Activated T-helper 1 cell treated with anti-CD3 and anti-CD28 coated beads, Interleukin-12 subunit alpha, Interleukin-12 subunit beta, Interleukin-2, Interleukin-4 antibody, amounts not matched to agents 30 ng/mL and 10 ng/mL and 1 ng/mL, durations not matched to agents 14 hours and 24 hours and 36 hours (primary cell): ENCODE data around the gene STXBP2. TPM values are rescaled to one million over a fixed set of nuclear protein-coding genes. Genes with fewer than 3 reads are reported as not detected.
"Not testable (repeated sequence)": the region's sequence is repeated elsewhere in the genome, so short reads cannot be mapped to it uniquely, and the experiment has no call there.

Source experiments
- DNase-seq: peaks from one replicate; pipeline ENCODE4 v3.0.0; 2021; ENCODE audit warnings: low spot score
- H3K27ac Mint-ChIP-seq: one replicate; pipeline ENCODE4 v1.8.0; 2021; ENCODE audit warnings: mild to moderate bottlenecking, mixed read lengths
- H3K27me3 Mint-ChIP-seq: one replicate; pipeline ENCODE4 v1.8.0; 2022; ENCODE audit warnings: mild to moderate bottlenecking, moderate library complexity, mixed read lengths; ENCODE audit not compliant: insufficient read depth
- H3K36me3 Mint-ChIP-seq: one replicate; pipeline ENCODE4 v1.8.0; 2021; ENCODE audit warnings: low read depth, mixed read lengths
- H3K4me1 Mint-ChIP-seq: one replicate; pipeline ENCODE4 v1.8.0; 2021; ENCODE audit warnings: low read depth, mixed read lengths
- H3K4me3 Mint-ChIP-seq: one replicate; pipeline ENCODE4 v1.8.0; 2021; ENCODE audit warnings: mild to moderate bottlenecking, moderate library complexity, mixed read lengths
- H3K9me3 Mint-ChIP-seq: one replicate; pipeline ENCODE4 v1.8.0; 2021; ENCODE audit warnings: mixed read lengths
- intact Hi-C: fragments of 100-400 bp; cut with micrococcal nuclease; formaldehyde crosslinking; loops from one replicate; pipeline ENCODE4 v1.15.1; 2024
- total RNA-seq: library from RNA; stranded (reverse); gene quantifications from 2 replicates; pipeline ENCODE4 v1.2.3, GENCODE V29; 2022

STXBP2 gene
- total RNA-seq, 1 donor from 2014 or later, result 102 TPM

DNA sequence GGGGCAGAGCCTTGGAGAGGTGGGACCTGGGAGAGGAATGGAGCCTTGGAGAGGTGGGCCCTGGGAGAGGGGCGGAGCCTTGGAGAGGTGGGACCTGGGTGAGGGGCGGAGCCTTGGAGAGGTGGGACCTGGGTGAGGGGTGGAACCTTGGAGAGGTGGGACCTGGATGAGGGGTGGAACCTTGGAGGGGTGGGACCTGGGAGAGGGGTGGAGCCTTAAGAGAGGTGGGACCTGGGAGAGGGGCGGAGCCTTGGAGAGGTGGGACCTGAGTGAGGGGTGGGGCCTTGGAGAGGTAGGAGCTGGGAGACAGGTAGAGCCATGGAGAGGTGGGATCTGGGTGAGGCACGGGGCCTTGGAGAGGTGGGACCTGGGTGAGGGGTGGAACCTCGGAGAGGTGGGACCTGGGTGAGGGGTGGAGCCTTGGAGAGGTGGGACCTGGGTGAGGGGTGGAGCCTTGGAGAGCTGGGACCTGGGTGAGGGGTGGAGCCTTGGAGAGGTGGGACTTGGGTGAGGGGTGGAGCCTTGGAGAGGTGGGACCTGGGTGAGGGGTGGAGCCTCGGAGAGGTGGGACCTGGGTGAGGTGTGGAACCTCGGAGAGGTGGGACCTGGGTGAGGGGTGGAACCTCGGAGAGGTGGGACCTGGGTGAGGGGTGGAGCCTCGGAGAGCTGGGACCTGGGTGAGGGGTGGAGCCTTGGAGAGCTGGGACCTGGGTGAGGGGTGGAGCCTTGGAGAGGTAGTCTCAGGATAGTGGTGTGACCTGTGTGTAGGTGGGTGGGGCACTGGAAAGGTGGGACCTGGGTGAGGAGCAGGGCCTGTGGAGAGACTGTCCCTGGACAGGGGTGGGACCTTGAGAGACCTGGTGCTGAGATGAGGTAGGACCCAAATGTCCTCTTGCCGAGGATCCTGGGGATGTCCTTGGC is 7.0 kb downstream of the STXBP2 start:
- H3K27ac Mint-ChIP-seq, H3K4me3 Mint-ChIP-seq, intact Hi-C loops, DNase-seq, H3K27me3 Mint-ChIP-seq, H3K9me3 Mint-ChIP-seq: not testable (repeated sequence)
- peaks cover 16% of the 10 kb centered on the region for H3K4me1 Mint-ChIP-seq
- peaks cover 13% of the 10 kb centered on the region for H3K36me3 Mint-ChIP-seq

DNA sequence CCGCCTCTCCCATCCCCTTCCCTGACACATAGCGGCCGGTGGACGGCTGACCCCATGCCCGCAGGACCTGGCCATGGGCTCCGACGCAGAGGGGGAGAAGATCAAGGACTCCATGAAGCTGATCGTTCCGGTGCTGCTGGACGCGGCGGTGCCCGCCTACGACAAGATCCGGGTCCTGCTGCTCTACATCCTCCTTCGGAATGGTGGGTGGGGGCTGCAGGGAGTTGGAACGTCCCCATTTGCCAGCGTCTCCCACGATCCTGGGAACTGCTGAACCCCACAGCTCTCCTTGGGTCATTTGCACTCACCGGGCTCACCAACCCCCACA is 7.6 kb downstream of the STXBP2 start:
- H3K27me3 Mint-ChIP-seq, result no peaks in the 10 kb centered on the region
- no peak overlapping the region for H3K27ac Mint-ChIP-seq
- DNase-seq, result no peak
- peaks cover 13% of the 10 kb centered on the region for H3K36me3 Mint-ChIP-seq
- intact Hi-C loops, result no loop called here
- no peak overlapping the region for H3K4me3 Mint-ChIP-seq
- no peaks in the 10 kb centered on the region for H3K9me3 Mint-ChIP-seq
- peaks cover 10% of the 10 kb centered on the region for H3K4me1 Mint-ChIP-seq

GRCh38 chr19:7645163-7645562 is 8.3 kb downstream of the STXBP2 start:
- intact Hi-C loops, result no loop called here
- Mint-ChIP-seq H3K9me3 (no peaks in the 10 kb centered on the region), H3K36me3 (peaks cover 6% of the 10 kb centered on the region), H3K4me1 (peaks cover 4% of the 10 kb centered on the region), H3K27ac (no peak overlapping the region), H3K4me3 (no peak overlapping the region), H3K27me3 (peaks cover 2% of the 10 kb centered on the region)
- no peak for DNase-seq

- Mint-ChIP-seq H3K4me1 (no peaks in the 10 kb centered on the region), H3K27me3 (peaks cover 2% of the 10 kb centered on the region), H3K36me3 (peaks cover 5% of the 10 kb centered on the region), H3K27ac (peak overlapping the region; percentile 18), H3K9me3 (no peaks in the 10 kb centered on the region), H3K4me3 (no peak overlapping the region)
- intact Hi-C loops, result no loop called here
- DNase-seq, result no peak
Measured at GRCh38 chr19:7645656-7646425, 8.9 kb downstream of the STXBP2 start.

DNA sequence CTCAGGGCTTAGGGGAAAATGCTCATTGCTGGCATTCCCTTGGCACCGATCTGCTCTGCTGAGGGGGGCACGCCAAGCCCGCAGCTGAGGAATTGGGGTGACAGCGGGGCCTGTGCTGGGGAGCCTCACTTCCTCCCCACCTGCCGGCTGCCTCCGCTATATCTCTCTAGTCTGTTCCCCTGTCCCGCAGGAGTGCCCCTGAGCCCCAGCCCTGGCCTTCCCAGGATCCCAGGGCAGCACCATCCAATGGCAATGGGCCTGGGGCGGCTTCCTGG is 9.5 kb downstream of the STXBP2 start:
- DNase-seq, result no peak
- Mint-ChIP-seq H3K9me3 (no peaks in the 10 kb centered on the region), H3K4me3 (no peak overlapping the region), H3K36me3 (peaks cover 5% of the 10 kb centered on the region), H3K4me1 (no peaks in the 10 kb centered on the region), H3K27me3 (peaks cover 2% of the 10 kb centered on the region), H3K27ac (no peak overlapping the region)
- intact Hi-C loops, result no loop called here

GRCh38 chr19:7647156-7647555 is 10.2 kb downstream of the STXBP2 start:
- Mint-ChIP-seq H3K27ac (no peak overlapping the region), H3K36me3 (peaks cover 5% of the 10 kb centered on the region), H3K4me3 (no peak overlapping the region), H3K27me3 (peaks cover 5% of the 10 kb centered on the region), H3K9me3 (no peaks in the 10 kb centered on the region), H3K4me1 (peaks cover 2% of the 10 kb centered on the region)
- intact Hi-C loops, result no loop called here
- DNase-seq, result no peak

DNA sequence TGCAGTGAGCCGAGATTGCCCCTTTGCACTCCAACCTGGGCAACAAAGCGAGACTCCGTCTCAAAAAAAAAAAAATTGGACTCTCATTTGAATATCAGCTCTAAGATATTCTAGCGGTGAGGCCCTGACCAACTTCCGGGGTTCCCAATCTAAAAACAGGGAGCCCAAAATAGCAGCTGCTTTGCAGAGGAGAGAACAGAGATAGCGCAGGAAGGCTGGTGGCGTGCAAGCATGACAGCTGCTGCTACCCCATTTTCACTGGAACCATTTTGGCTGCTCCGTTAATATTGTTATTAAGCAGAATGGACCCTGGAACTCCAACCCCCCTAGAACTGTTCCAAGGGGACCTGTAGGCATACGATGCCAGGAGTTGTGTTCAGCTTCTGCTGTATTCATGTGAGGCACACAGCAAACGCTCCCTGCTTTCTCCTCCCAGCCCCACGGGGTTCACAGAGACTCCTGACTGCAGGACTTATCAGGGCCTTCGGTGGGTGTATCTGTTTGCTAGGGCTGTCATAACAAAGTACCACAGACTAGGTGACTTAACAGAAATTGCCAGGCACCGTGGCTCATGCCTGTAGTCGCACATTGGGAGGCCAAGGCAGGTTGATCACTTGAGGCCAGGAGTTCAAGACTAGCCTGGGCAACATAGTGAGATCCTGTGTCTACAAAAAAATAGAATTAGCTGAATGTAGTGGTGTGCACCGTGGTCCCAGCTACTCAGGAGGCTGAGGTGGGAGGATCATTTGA is 11.5 kb downstream of the STXBP2 start:
- intact Hi-C loops, result no loop called here
- Mint-ChIP-seq H3K36me3 (peaks cover 5% of the 10 kb centered on the region), H3K27ac (no peak overlapping the region), H3K4me1 (peaks cover 6% of the 10 kb centered on the region), H3K4me3 (no peak overlapping the region), H3K9me3 (no peaks in the 10 kb centered on the region), H3K27me3 (peaks cover 7% of the 10 kb centered on the region)
- no peak for DNase-seq

DNA sequence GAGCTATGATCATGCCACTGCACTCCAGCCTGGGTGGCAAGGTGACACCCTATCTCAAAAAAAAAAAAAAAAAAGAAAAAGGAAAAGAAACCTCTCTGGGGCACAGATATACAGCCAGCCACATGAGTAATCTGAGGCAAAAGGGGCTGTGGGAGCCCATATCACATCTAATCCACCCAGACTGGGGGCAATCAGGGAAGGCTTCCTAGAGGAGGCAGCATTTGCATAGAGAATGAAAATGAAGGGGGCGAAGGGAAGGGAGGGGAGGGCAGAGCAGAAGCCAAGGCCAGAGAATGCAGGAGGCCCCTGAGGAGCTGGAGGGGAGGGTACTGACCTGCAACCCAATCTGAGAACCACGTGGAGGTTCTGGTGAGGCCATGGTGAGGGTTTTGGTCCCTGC is 13.2 kb downstream of the STXBP2 start:
- DNase-seq, result no peak
- Mint-ChIP-seq H3K4me1 (peaks cover 6% of the 10 kb centered on the region), H3K27me3 (peaks cover 7% of the 10 kb centered on the region), H3K9me3 (no peaks in the 10 kb centered on the region), H3K27ac (no peak overlapping the region), H3K36me3 (peaks cover 5% of the 10 kb centered on the region), H3K4me3 (no peak overlapping the region)
- intact Hi-C loops, result no loop called here

GRCh38 chr19:7652061-7652641 is 15.2 kb downstream of the STXBP2 start:
- H3K27ac Mint-ChIP-seq, result peak overlapping the region; percentile 52
- peaks cover 7% of the 10 kb centered on the region for H3K27me3 Mint-ChIP-seq
- H3K4me3 Mint-ChIP-seq, result peak overlapping the region; percentile 70
- H3K9me3 Mint-ChIP-seq, result no peaks in the 10 kb centered on the region
- no peaks in the 10 kb centered on the region for H3K36me3 Mint-ChIP-seq
- H3K4me1 Mint-ChIP-seq, result peaks cover 13% of the 10 kb centered on the region
- DNase-seq, result peak; percentile 81
- intact Hi-C loops, result loop anchor here (1.0 to 2.0 kb wide), 5 partner anchors 15 to 550 kb away; partner anchors contain the start of genes PET100, STXBP2, TRAPPC5 and XAB2

GRCh38 chr19:7654401-7654800 is 17.5 kb downstream of the STXBP2 start:
- Mint-ChIP-seq H3K4me1 (peaks cover 26% of the 10 kb centered on the region), H3K27ac (no peak overlapping the region), H3K27me3 (peaks cover 8% of the 10 kb centered on the region), H3K4me3 (no peak overlapping the region), H3K36me3 (no peaks in the 10 kb centered on the region), H3K9me3 (no peaks in the 10 kb centered on the region)
- intact Hi-C loops, result no loop called here
- no peak for DNase-seq

DNA sequence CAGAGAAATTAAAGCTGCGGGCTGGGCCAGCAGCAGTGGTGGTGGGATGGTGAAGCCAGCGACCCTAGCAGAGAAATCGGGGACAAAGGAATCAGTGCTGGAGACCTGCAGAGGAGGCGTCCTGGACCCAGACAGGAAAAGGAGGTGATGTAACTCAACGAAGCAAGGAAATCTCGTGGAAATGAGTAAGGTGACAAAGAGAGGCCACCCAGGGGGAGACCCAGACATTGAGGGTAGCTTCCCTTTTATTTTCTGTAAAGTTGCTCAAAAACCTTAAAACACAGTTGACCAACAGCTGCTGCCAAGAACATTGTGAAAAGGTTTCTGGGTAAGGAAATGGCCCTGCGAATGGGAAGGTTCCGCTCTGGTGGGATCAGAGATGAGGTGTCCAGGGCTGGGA is 18.7 kb downstream of the STXBP2 start:
- H3K4me1 Mint-ChIP-seq, result peaks cover 26% of the 10 kb centered on the region
- H3K9me3 Mint-ChIP-seq, result no peaks in the 10 kb centered on the region
- intact Hi-C loops, result no loop called here
- H3K27ac Mint-ChIP-seq, result peak overlapping the region; percentile 44
- H3K4me3 Mint-ChIP-seq, result no peak overlapping the region
- peaks cover 6% of the 10 kb centered on the region for H3K27me3 Mint-ChIP-seq
- DNase-seq, result no peak
- H3K36me3 Mint-ChIP-seq, result no peaks in the 10 kb centered on the region

DNA sequence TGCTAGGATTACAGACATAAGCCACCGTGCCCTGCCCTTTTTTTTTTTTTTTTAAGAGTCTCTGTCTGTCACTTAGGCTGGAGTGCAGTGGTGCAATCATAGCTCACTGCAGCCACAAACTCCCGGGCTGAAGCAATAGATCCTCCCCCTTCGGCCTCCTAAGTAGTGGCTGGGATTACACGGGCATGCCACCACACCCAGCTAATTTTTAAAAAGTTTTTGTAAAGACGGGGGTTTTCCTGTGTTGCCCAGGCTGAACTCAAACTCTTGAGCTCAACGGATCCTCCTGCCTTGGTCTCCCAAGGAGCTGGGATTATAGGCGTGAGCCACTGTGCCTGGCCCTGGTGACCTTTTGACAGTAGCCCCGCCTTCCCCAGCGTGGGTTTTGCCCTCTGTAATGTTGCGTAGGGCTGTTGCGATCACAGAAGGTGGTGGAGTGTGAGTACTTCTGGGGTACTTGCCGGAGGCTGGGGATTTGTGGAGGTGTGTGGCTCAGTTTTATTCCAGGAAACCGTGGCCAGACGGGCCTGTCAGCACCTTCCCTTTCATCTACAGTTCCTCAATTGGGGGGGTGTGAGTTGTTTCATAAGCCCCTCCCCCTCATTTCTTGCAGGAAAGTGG is 20.3 kb downstream of the STXBP2 start:
- no peak for DNase-seq
- Mint-ChIP-seq H3K27ac (peak overlapping the region; percentile 68), H3K4me3 (no peak overlapping the region)

More for the DNA sequence above, 20.3 kb downstream of the STXBP2 start:
- intact Hi-C loops, result no loop called here
- Mint-ChIP-seq H3K27me3 (peaks cover 2% of the 10 kb centered on the region), H3K36me3 (no peaks in the 10 kb centered on the region), H3K4me1 (peaks cover 23% of the 10 kb centered on the region), H3K9me3 (no peaks in the 10 kb centered on the region)
